ENCODE measurements around the gene AP4E1.

AP4E1 gene

DNA sequence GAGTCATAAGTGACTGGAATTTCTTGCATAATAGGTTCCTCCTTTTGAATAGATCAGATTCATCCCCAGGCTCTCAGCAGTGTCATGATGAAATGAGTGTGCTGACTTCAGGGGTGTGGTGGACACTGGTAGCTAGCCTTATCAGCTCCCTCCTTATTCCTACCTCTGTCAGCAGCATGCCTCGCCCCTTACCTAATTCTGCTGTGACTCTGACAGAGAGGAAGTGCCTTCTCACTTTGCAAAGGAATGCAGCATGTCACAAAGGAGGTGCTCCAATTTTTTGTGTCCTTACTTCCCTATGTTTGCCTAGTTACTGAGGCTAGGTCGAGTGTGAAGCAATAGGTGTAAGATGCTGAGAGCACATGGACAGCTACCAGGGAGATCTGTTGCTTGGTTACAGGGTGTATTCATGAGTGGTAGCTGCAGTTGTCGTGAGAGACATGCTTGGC lies 95.6 kb downstream of the AP4E1 start:
- TF ChIP-seq, protein P1, sequence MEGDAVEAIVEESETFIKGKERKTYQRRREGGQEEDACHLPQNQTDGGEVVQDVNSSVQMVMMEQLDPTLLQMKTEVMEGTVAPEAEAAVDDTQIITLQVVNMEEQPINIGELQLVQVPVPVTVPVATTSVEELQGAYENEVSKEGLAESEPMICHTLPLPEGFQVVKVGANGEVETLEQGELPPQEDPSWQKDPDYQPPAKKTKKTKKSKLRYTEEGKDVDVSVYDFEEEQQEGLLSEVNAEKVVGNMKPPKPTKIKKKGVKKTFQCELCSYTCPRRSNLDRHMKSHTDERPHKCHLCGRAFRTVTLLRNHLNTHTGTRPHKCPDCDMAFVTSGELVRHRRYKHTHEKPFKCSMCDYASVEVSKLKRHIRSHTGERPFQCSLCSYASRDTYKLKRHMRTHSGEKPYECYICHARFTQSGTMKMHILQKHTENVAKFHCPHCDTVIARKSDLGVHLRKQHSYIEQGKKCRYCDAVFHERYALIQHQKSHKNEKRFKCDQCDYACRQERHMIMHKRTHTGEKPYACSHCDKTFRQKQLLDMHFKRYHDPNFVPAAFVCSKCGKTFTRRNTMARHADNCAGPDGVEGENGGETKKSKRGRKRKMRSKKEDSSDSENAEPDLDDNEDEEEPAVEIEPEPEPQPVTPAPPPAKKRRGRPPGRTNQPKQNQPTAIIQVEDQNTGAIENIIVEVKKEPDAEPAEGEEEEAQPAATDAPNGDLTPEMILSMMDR (IDR thresholded peaks at IDR 0.05; ENCODE audit: borderline replicate concordance, control extremely low read depth, extremely low read depth, insufficient read depth, missing control alignments), result no peak
- in situ Hi-C loops (cut with MboI; ENCODE audit: low sequenced_read_pairs, unreplicated experiment), result no loop called here
- DNase-seq (ENCODE audit: low spot score), result no peak

DNA sequence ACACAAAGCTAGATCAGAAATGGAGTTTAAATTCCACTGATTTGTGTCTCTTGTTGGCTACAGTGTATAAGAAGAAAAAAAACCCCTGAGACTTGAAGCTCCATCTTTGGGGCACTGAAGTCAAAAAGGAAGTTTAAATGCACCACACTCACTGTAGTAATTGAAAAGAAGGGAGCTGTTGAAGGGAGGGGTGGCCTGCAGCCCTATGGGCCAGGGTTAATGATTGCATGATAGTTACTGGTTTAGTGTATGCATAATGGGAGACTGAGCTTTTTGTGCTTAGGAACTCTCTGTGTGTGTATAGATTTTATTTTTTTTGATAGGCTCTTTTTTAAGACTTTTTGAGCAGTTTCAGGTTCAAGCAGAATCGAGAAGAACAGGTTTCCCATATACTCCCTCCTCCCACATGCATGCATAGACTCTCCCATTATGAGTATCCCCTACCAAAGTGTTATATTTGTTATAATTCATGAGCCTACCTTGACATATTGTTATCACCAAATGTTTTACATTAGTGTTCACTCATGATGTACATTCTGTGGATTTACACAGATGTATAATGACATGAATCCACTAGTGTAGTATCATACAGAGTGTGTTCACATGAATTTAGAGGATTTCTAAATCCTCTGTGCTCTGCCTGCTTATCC lies 98.0 kb downstream of the AP4E1 start:
- no peak for DNase-seq (ENCODE audit: low spot score)
- TF ChIP-seq, protein P1 (IDR thresholded peaks at IDR 0.05; ENCODE audit: borderline replicate concordance, control extremely low read depth, extremely low read depth, insufficient read depth, missing control alignments), result no peak
- in situ Hi-C loops (cut with MboI; ENCODE audit: low sequenced_read_pairs, unreplicated experiment), result no loop called here

DNA sequence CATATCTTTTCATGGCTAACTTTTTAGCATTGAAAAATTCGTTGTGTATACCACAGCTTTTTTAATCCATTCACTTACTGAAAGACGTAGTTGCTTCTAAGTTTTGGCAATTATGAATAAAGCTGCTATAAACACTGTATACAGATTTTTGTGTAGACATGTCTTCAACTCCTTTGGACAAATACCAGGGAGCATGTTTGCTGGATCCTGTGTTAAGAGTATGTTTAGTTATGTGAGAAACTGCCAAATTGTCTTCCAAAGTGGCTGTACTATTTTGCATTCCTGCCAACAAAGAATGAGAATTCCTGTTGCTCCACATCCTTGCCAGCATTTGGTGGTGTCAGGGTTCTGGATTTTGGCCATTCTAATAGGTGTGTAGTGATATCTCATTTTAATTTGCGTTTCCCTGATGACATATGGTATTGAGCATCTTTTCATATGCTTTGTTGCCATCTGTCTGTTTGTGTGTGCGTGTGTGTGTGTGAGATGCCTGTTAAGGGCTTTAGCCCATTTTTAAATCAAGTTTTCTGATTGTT lies 98.7 kb downstream of the AP4E1 start:
- in situ Hi-C loops (cut with MboI; ENCODE audit: low sequenced_read_pairs, unreplicated experiment), result no loop called here
- TF ChIP-seq, protein P1 (IDR thresholded peaks at IDR 0.05; ENCODE audit: borderline replicate concordance, control extremely low read depth, extremely low read depth, insufficient read depth, missing control alignments), result no peak
- no peak for DNase-seq (ENCODE audit: low spot score)

DNA sequence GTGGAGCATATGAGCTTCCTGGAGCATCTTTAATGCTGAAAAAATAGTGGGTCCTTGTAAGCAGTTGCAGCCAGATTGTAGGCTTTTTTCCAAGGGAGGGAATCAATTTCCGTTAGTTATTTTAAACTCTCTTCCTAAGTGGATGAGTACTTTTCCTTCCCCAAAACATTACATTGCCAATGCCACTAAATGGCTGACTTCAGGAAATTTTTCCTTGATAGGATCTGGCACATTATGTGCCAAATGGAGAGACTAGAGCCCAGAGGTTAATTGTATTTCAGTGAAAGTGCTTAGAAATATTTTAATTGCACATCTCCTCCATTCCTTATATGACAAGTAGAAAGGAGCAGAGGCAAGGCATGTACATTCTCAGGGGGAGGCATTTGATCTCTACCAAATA lies 102.7 kb downstream of the AP4E1 start:
- TF ChIP-seq, protein P1 (IDR thresholded peaks at IDR 0.05; ENCODE audit: borderline replicate concordance, control extremely low read depth, extremely low read depth, insufficient read depth, missing control alignments), result no peak
- in situ Hi-C loops (cut with MboI; ENCODE audit: low sequenced_read_pairs, unreplicated experiment), result no loop called here
- DNase-seq (ENCODE audit: low spot score), result no peak

DNA sequence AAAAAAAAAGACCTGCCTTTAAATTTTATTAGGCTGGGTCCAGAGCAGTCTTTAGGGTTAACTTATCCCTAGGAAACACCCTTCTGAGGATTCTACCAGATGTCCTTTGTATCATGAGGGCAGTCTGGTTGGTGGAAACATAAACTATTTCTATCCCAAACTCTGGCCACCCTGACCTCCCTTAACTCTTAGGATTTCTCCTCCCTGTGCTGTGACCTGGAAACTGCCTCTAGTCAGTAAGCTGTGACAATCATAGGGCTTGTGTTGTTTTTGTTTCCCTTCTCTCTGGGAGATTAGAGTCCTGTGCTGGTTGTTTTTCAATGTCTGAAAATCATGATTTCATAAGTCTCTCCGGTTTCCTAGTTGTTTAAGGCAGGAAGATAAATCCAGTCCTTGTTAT lies 108.1 kb downstream of the AP4E1 start:
- in situ Hi-C loops (cut with MboI; ENCODE audit: low sequenced_read_pairs, unreplicated experiment), result no loop called here
- TF ChIP-seq, protein P1 (IDR thresholded peaks at IDR 0.05; ENCODE audit: borderline replicate concordance, control extremely low read depth, extremely low read depth, insufficient read depth, missing control alignments), result no peak
- no peak for DNase-seq (ENCODE audit: low spot score)

DNA sequence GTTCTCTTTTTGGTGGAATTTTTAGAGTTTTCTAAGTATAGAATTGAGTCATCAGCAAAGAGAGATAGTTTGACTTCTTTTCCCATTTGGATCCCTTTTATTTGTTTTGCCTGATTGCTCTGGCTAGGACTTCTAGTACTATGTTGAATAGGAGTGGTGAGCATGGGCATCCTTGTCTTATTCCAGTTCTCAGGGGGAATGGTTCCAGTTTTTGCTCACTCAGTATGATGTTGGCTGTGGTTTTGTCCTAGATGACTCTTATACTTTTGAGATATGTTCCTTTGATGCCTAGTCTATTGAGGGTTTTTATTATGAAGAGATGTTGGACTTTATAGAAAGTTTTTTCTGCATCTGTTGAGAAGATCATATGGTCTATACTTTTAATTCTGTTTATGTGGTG lies 113.7 kb downstream of the AP4E1 start:
- in situ Hi-C loops (cut with MboI; ENCODE audit: low sequenced_read_pairs, unreplicated experiment), result no loop called here
- TF ChIP-seq, protein P1 (IDR thresholded peaks at IDR 0.05; ENCODE audit: borderline replicate concordance, control extremely low read depth, extremely low read depth, insufficient read depth, missing control alignments), result no peak
- no peak for DNase-seq (ENCODE audit: low spot score)
